Measurements from ENCODE around the gene GNG3. TPM values are rescaled to one million over a fixed set of nuclear protein-coding genes. Genes with fewer than 3 reads are reported as not detected.

Gene GNG3
- total and polyA plus RNA-seq, 2 of the 8 experiments (the other 6 are each of a cell fraction or from before 2014, with no cell fraction given): 4.9 to 12.1 TPM

DNA sequence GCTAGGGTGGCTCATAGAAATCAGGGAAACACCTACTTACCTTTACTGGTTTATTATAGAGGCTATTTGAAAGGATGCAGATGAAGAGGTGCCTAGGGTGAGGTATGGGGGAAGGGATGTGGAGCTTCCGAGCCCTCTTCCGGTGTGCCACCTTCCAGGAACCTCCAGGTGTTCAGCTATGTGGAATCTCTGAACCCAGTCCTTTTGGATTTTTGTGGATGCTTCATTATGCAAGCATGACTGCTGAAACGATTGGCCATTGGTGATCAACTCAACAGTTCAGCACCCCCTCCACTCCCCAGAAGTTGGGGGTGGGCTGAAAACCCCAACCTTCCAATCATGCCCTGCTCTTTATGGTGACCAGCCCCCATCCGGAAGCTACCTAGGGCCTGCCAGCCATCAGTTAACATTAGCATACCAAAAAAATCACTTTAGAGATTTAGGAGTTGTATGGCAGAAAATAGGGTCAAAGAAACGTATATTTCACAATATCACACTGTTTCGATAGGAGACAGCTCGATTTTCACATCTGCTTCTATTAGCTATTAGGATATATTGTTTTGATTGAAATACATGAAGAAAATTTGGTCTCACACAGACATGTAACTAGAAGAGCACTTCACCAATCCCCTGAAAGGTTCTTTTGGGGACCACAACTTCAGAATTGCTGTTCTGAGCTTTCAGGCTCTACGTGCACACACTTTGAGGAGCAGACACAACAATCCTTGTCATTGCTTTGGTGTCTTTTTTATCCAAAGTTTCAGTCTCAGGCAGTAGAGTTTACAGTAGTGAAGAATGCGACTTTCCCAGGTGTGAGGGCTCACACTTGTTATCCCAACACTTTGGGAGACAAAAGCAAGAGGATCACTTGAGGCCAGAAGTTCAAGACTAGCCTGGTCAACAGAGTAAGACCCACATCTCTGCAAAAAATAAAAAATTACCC, 50.6 kb downstream of the GNG3 start:
- H4K8ac ChIP-seq (ENCODE audit: extremely low read depth, insufficient read depth, low read length): no peak overlapping the region
- H4K91ac ChIP-seq (replicated peaks; ENCODE audit: insufficient read length, low read length): peak overlapping the region; percentile 9
- peaks cover 6% of the 10 kb centered on the region for H3K79me1 ChIP-seq (ENCODE audit: low read depth, low read length)
- H3K4me3 ChIP-seq (ENCODE audit: extremely low read depth in 1 of 4, insufficient read depth in 2 of 4, low read depth in 3 of 4, low read length in 4 of 4): peak overlapping the region; percentile 44 to 75 (median 52)
- peaks cover 6 to 40% of the 10 kb centered on the region in 2 experiments for H3K79me2 ChIP-seq (ENCODE audit: control insufficient read depth in 1 of 2, insufficient read depth in 2 of 2, low read length in 2 of 2)
- WGBS, 2 experiments (ENCODE audit: extremely low coverage in 1 of 2, insufficient coverage in 1 of 2, insufficient read length in 1 of 2, insufficient replicate concordance in 2 of 2, low coverage in 1 of 2, low lambda C conversion rate in 2 of 2, missing lambda C conversion rate in 1 of 2): 6% methylated on average over 9 of the region's 9 CpGs; no CpG with 5 or more reads in 1 of the 2 experiments
- peak overlapping the region; percentile 82 to 88 for H3K4me2 ChIP-seq (ENCODE audit: insufficient read depth in 1 of 2, low read depth in 2 of 2, low read length in 2 of 2)
- H3K14ac ChIP-seq (ENCODE audit: insufficient read length): no peak overlapping the region
- peak overlapping the region; percentile 73 for H2BK5ac ChIP-seq (ENCODE audit: low read depth, low read length)
- H2BK120ac ChIP-seq (replicated peaks; ENCODE audit: low read depth, low read length): peak overlapping the region; percentile 98
- H2AFZ ChIP-seq (ENCODE audit: low read length): no peak overlapping the region
- ChIA-PET CTCF (ENCODE audit: partially characterized antibody) (interaction anchor here (0.6 to 2.5 kb wide), 5 partner anchors 11 to 285 kb away, joined by 3 to 12 read pairs (median 5); partner anchors contain the start of genes HNRNPUL2 and TTC9C), POLR2A (ENCODE audit: partially characterized antibody) (interaction anchor here (0.7 to 16.9 kb wide), 28 partner anchors 8 to 186 kb away, joined by 3 to 192 read pairs (median 4); partner anchors contain the start of genes BSCL2, GNG3, HNRNPUL2 and INTS5)
- H3K27ac ChIP-seq (ENCODE audit: low read depth, low read length): peak overlapping the region; percentile 6; the same call in 1 of the 2 replicates
- H3K36me3 ChIP-seq (ENCODE audit: control insufficient read depth in 2 of 4, insufficient read depth in 4 of 4, low read length in 3 of 4): peaks cover 0 to 7% (median 2%) of the 10 kb centered on the region in 4 experiments; a peak in 6 of 8 replicates
- H3K27me3 ChIP-seq (replicated peaks in 1 of 4; ENCODE audit: control insufficient read depth in 3 of 4, extremely low read depth in 1 of 4, insufficient read depth in 3 of 4, low read length in 3 of 4): no peaks in the 10 kb centered on the region
- H2BK15ac ChIP-seq (ENCODE audit: low read length): no peak overlapping the region
- no peak overlapping the region for H2BK12ac ChIP-seq (ENCODE audit: low read depth, low read length)
- H3K23me2 ChIP-seq (ENCODE audit: low read depth, low read length): peaks cover 8% of the 10 kb centered on the region; the same call in 1 of the 2 replicates
- peak overlapping the region; percentile 89 for H3K4ac ChIP-seq (replicated peaks; ENCODE audit: insufficient read length, low read depth, low read length)
- peak overlapping the region in 3 of 4 experiments; percentile 31 to 64 (median 54); a peak in 2 of 7 replicates for H3K9ac ChIP-seq (replicated peaks in 1 of 4; ENCODE audit: extremely low read depth in 1 of 4, low read depth in 3 of 4, low read length in 3 of 4)
- no peak overlapping the region; the same call in 1 of the 2 replicates for H2BK20ac ChIP-seq (ENCODE audit: low read length)
- peak overlapping the region; percentile 43 for H3K56ac ChIP-seq (replicated peaks; ENCODE audit: insufficient read length, low read depth, low read length)
- peaks cover 9 to 16% (median 11%) of the 10 kb centered on the region in 4 experiments for H3K4me1 ChIP-seq (replicated peaks in 1 of 4; ENCODE audit: control insufficient read depth in 3 of 4, insufficient read depth in 4 of 4, low read length in 3 of 4)
- H2AK5ac ChIP-seq (ENCODE audit: low read depth, low read length): no peak overlapping the region
- no peaks in the 10 kb centered on the region for H3K9me3 ChIP-seq (ENCODE audit: insufficient read depth in 2 of 2, low read depth in 1 of 2, low read length in 1 of 2)
- no peak for FAIRE-seq
- H4K5ac ChIP-seq (ENCODE audit: insufficient read length, low read depth, low read length): peak overlapping the region; percentile 82
- DNase-seq (ENCODE audit: low read depth in 1 of 2, low spot score in 2 of 2): peak; percentile 71 to 76
- peaks cover 3% of the 10 kb centered on the region in 2 experiments for H4K20me1 ChIP-seq (replicated peaks in 1 of 2; ENCODE audit: control insufficient read depth in 1 of 2, insufficient read depth in 2 of 2, low read length in 2 of 2)
- peak overlapping the region; percentile 64 for H3K18ac ChIP-seq (ENCODE audit: extremely low read depth, low read length)
- H3K23ac ChIP-seq (ENCODE audit: insufficient read length): no peak overlapping the region
- TF ChIP-seq RNF2 (IDR thresholded peaks at IDR 0.05; ENCODE audit: borderline replicate concordance, low read depth, low read length, missing control alignments, poor library complexity, severe bottlenecking) (no peak), YY1 (IDR thresholded peaks at IDR 0.05; ENCODE audit: low read depth, low read length) (no peak), SP2 (IDR thresholded peaks at IDR 0.05; ENCODE audit: low read length) (0 out of 2 replicates have a peak, but pooled peaks have one; percentile 3), CHD1 (IDR thresholded peaks at IDR 0.05; ENCODE audit: low read depth, low read length) (no peak), CEBPB (IDR thresholded peaks at IDR 0.05; ENCODE audit: low read depth, low read length) (peak; percentile 20), TCF12 (IDR thresholded peaks at IDR 0.05; ENCODE audit: low read depth, low read length) (0 out of 2 replicates have a peak, but pooled peaks have one; percentile 63), TBP (IDR thresholded peaks at IDR 0.05; ENCODE audit: low read depth, low read length) (peak; percentile 60), RBBP5 (IDR thresholded peaks at IDR 0.05; ENCODE audit: borderline replicate concordance, low read depth, low read length) (peak; percentile 55; the same call in 1 of the 2 replicates), EGR1 (IDR thresholded peaks at IDR 0.05; ENCODE audit: borderline replicate concordance, low read depth, low read length) (no peak), SIN3A (conservative IDR thresholded peaks at IDR 0.05 in 1 of 2, IDR thresholded peaks at IDR 0.05 in 1 of 2; ENCODE audit: low read depth in 1 of 2, low read length in 2 of 2) (peak in 1 of 2 experiments; percentile 55; a peak in 2 of 4 replicates)
